Common myeloid progenitor, CD34-positive (primary cell): Measurements from ENCODE around the gene SRD5A1.

Experiments
- CTCF ChIA-PET: fragments of 350-600 bp; sonication (Branson Sonifier 250); formaldehyde crosslinking; loops from one replicate; lab custom pipeline; 2021; ENCODE audit warnings: antibody characterized with exemption; lab: Charles Lee
- POLR2A ChIA-PET: fragments of 350-600 bp; sonication (Branson Sonifier 250); formaldehyde crosslinking; loops from one replicate; lab custom pipeline; 2021; ENCODE audit warnings: antibody characterized with exemption; lab: Charles Lee
- DNase-seq, 3 donors: peaks; one replicate each; pipeline versions ENCODE4 v3.0.0 to v3.0.0-alpha.2; 2013
- H3K27ac ChIP-seq, 2 experiments: 1 replicate in 1 of 2; 2 replicates in 1 of 2; pipeline ENCODE4 v1.7.0; 2013; ENCODE audit warnings: inconsistent platforms in 2 of 2, low read length in 2 of 2, mild to moderate bottlenecking in 2 of 2, low read depth in 1 of 2, moderate library complexity in 1 of 2; ENCODE audit not compliant: severe bottlenecking in 2 of 2, insufficient read depth in 1 of 2, poor library complexity in 1 of 2
- H3K27me3 ChIP-seq, 5 experiments: replicated peaks in 2 of 5; 1 replicate in 3 of 5; 2 replicates in 2 of 5; pipeline versions ENCODE4 v1.6.1 to v1.7.0; 2013; ENCODE audit warnings: low read length in 4 of 5, mild to moderate bottlenecking in 2 of 5, moderate library complexity in 2 of 5, inconsistent platforms in 1 of 5; ENCODE audit not compliant: insufficient read depth in 5 of 5, control insufficient read depth in 4 of 5
- H3K36me3 ChIP-seq, 4 experiments: 1 replicate in 2 of 4; 2 replicates in 2 of 4; pipeline versions ENCODE4 v1.6.1 to v1.7.0; 2013; ENCODE audit warnings: low read length in 3 of 4, control low read depth in 1 of 4, mild to moderate bottlenecking in 1 of 4; ENCODE audit not compliant: control insufficient read depth in 4 of 4, insufficient read depth in 4 of 4
- H3K4me1 ChIP-seq, 4 experiments: 1 replicate in 3 of 4; 2 replicates in 1 of 4; pipeline versions ENCODE4 v1.6.1 to v1.7.1; 2013; ENCODE audit warnings: low read length in 3 of 4, mild to moderate bottlenecking in 3 of 4, control low read depth in 1 of 4, inconsistent platforms in 1 of 4, moderate library complexity in 1 of 4; ENCODE audit not compliant: control insufficient read depth in 4 of 4, insufficient read depth in 4 of 4; ENCODE audit errors: control extremely low read depth in 1 of 4
- H3K4me3 ChIP-seq, 7 experiments: 1 replicate in 4 of 7; 2 replicates in 3 of 7; pipeline versions ENCODE4 v1.5.1 to v1.7.0; 2013; ENCODE audit warnings: mild to moderate bottlenecking in 7 of 7, low read length in 6 of 7, moderate library complexity in 6 of 7, inconsistent platforms in 2 of 7, low read depth in 2 of 7, control low read depth in 1 of 7; ENCODE audit not compliant: insufficient read depth in 4 of 7, control insufficient read depth in 1 of 7; ENCODE audit errors: extremely low read depth in 1 of 7
- H3K9me3 ChIP-seq, 5 experiments: 1 replicate in 4 of 5; 2 replicates in 1 of 5; pipeline versions ENCODE4 v1.6.1 to v1.7.1; 2013; ENCODE audit warnings: low read length in 4 of 5, mild to moderate bottlenecking in 2 of 5, inconsistent platforms in 1 of 5, low read depth in 1 of 5, moderate library complexity in 1 of 5; ENCODE audit not compliant: control insufficient read depth in 4 of 5, insufficient read depth in 2 of 5; ENCODE audit errors: control extremely low read depth in 1 of 5
- WGBS: methylation state at CpG from one replicate; pipeline ENCODE4 v1.1.5; 2013; ENCODE audit not compliant: insufficient coverage; 5-methylcytosine and 5-hydroxymethylcytosine counted together

SRD5A1 gene

GRCh38 chr5:6652025-6652424, 18.8 kb downstream of the SRD5A1 start:
- no peak for DNase-seq
- ChIA-PET CTCF (no interaction called here), POLR2A (no interaction called here)
- Histone ChIP-seq H3K36me3 (peaks cover 7 to 33% (median 17%) of the 10 kb centered on the region in 4 experiments), H3K9me3 (peaks cover 4 to 19% (median 10%) of the 10 kb centered on the region in 5 experiments), H3K4me3 (no peak overlapping the region), H3K4me1 (no peaks in the 10 kb centered on the region), H3K27me3 (no peaks in the 10 kb centered on the region), H3K27ac (no peak overlapping the region)
- WGBS = 72% methylated on average over 5 of the region's 6 CpGs

- POLR2A ChIA-PET = no interaction called here
- no peak for DNase-seq
- WGBS = 96% methylated on average over 6 of the region's 8 CpGs
- Histone ChIP-seq H3K27me3 (no peaks in the 10 kb centered on the region), H3K4me1 (no peaks in the 10 kb centered on the region), H3K36me3 (peaks cover 7 to 49% (median 25%) of the 10 kb centered on the region in 4 experiments), H3K9me3 (peaks cover 4 to 25% (median 8%) of the 10 kb centered on the region in 5 experiments), H3K4me3 (no peak overlapping the region), H3K27ac (no peak overlapping the region)
- CTCF ChIA-PET = no interaction called here
Measured at GRCh38 chr5:6655432-6655831, 22.2 kb downstream of the SRD5A1 start.

- ChIA-PET CTCF (no interaction called here), POLR2A (no interaction called here)
- peaks cover 7 to 48% (median 25%) of the 10 kb centered on the region in 4 experiments for H3K36me3 ChIP-seq
- 100% methylated on average over 4 of the region's 5 CpGs for WGBS
- no peaks in the 10 kb centered on the region for H3K4me1 ChIP-seq
- H3K4me3 ChIP-seq = no peak overlapping the region
- no peaks in the 10 kb centered on the region for H3K27me3 ChIP-seq
- DNase-seq = peak; percentile 15 to 48 (median 42)
- peaks cover 4 to 25% (median 8%) of the 10 kb centered on the region in 5 experiments for H3K9me3 ChIP-seq
- H3K27ac ChIP-seq = no peak overlapping the region
Measured at GRCh38 chr5:6656680-6657079, 23.4 kb downstream of the SRD5A1 start.

- Histone ChIP-seq H3K27ac (no peak overlapping the region), H3K9me3 (peaks cover 4 to 25% (median 8%) of the 10 kb centered on the region in 5 experiments), H3K4me1 (no peaks in the 10 kb centered on the region), H3K36me3 (peaks cover 7 to 37% (median 22%) of the 10 kb centered on the region in 4 experiments), H3K27me3 (no peaks in the 10 kb centered on the region), H3K4me3 (no peak overlapping the region)
- POLR2A ChIA-PET = no interaction called here
- WGBS = over 99% methylated on average over 12 of the region's 13 CpGs
- DNase-seq = peak in 1 of 3 donors; percentile 15
- CTCF ChIA-PET = no interaction called here
Measured at GRCh38 chr5:6659941-6660684, 26.9 kb downstream of the SRD5A1 start.

GRCh38 chr5:6660688-6661087, 27.4 kb downstream of the SRD5A1 start:
- POLR2A ChIA-PET = no interaction called here
- no peak overlapping the region for H3K4me3 ChIP-seq
- CTCF ChIA-PET = no interaction called here
- H3K4me1 ChIP-seq = no peaks in the 10 kb centered on the region
- H3K36me3 ChIP-seq = peaks cover 7 to 31% (median 19%) of the 10 kb centered on the region in 4 experiments
- no peaks in the 10 kb centered on the region for H3K27me3 ChIP-seq
- peaks cover 4 to 21% (median 8%) of the 10 kb centered on the region in 5 experiments for H3K9me3 ChIP-seq
- no peak overlapping the region for H3K27ac ChIP-seq
- DNase-seq = peak in 1 of 3 donors; percentile 9
- WGBS = 100% methylated on average over 1 of the region's 3 CpGs

GRCh38 chr5:6666762-6667161, 33.5 kb downstream of the SRD5A1 start:
- DNase-seq = no peak
- ChIA-PET POLR2A (no interaction called here), CTCF (no interaction called here)
- no peak overlapping the region for H3K27ac ChIP-seq
- peaks cover 0 to 10% (median 0%) of the 10 kb centered on the region in 4 experiments for H3K36me3 ChIP-seq
- no peak overlapping the region for H3K4me3 ChIP-seq
- no peaks in the 10 kb centered on the region for H3K4me1 ChIP-seq
- WGBS = 92% methylated on average over 15 of the region's 15 CpGs
- no peaks in the 10 kb centered on the region for H3K27me3 ChIP-seq
- no peaks in the 10 kb centered on the region for H3K9me3 ChIP-seq

GRCh38 chr5:6667648-6668047, 34.4 kb downstream of the SRD5A1 start:
- H3K9me3 ChIP-seq = no peaks in the 10 kb centered on the region
- DNase-seq = no peak
- no peak overlapping the region for H3K4me3 ChIP-seq
- peaks cover 0 to 10% (median 0%) of the 10 kb centered on the region in 4 experiments for H3K36me3 ChIP-seq
- no peak overlapping the region for H3K27ac ChIP-seq
- ChIA-PET CTCF (interaction anchor here (0.9 kb wide), 1 partner anchor 77 kb away, joined by 3 read pairs; no protein-coding TSS in a partner anchor), POLR2A (no interaction called here)
- 98% methylated on average over 3 of the region's 5 CpGs for WGBS
- no peaks in the 10 kb centered on the region for H3K4me1 ChIP-seq
- H3K27me3 ChIP-seq = no peaks in the 10 kb centered on the region
